Measurements from ENCODE around the gene CCDC171.

GRCh38 chr9:15915711-15916110 is 362.9 kb downstream of the CCDC171 start:
- TF ChIP-seq POLR2A (IDR thresholded peaks at IDR 0.05): no peak
- TF ChIP-seq CTCF (IDR thresholded peaks at IDR 0.05): no peak
